ENCODE data around the gene TCERG1. TPM values are rescaled to one million over a fixed set of nuclear protein-coding genes. Genes with fewer than 3 reads are reported as not detected.

The TCERG1 gene
- polyA plus RNA-seq, 1 of the 3 experiments (the other 2 are of a cell fraction): 38.5 TPM

GRCh38 chr5:146541958-146542849, 95.1 kb downstream of the TCERG1 start:
- CTCF ChIA-PET: interaction anchor here (0.6 to 6.6 kb wide), 61 partner anchors 8 to 1037 kb away, joined by 3 to 176 read pairs (median 4); no protein-coding TSS in a partner anchor

GRCh38 chr5:146544232-146544631, 97.1 kb downstream of the TCERG1 start:
- H2AFZ ChIP-seq (ENCODE audit: low read depth): no peak overlapping the region
- H3K9ac ChIP-seq: no peak overlapping the region
- POLR2A ChIA-PET: interaction anchor here (0.6 kb wide), 1 partner anchor 16 kb away, joined by 4 read pairs; no protein-coding TSS in a partner anchor
- H4K20me1 ChIP-seq (ENCODE audit: insufficient read depth): no peaks in the 10 kb centered on the region
- CTCF ChIA-PET: interaction anchor here (2.3 kb wide), 1 partner anchor 11 kb away, joined by 14 read pairs; no protein-coding TSS in a partner anchor
- H3K27ac ChIP-seq (ENCODE audit: low read depth in 2 of 2, low read length in 1 of 2): no peak overlapping the region
- no peaks in the 10 kb centered on the region for H3F3A ChIP-seq (replicated peaks; ENCODE audit: insufficient read depth)
- H3K4me3 ChIP-seq (ENCODE audit: low read depth in 2 of 2, low read length in 1 of 2): no peak overlapping the region
- H3K9me3 ChIP-seq: no peaks in the 10 kb centered on the region
- H3K9me2 ChIP-seq: no peaks in the 10 kb centered on the region
- no peak overlapping the region for H3K4me2 ChIP-seq
- TF ChIP-seq IRF3 (IDR thresholded peaks at IDR 0.05; ENCODE audit: low read depth, low read length) (no peak), USF2 (IDR thresholded peaks at IDR 0.05; ENCODE audit: borderline replicate concordance, low read depth, low read length) (no peak)
- no peak for DNase-seq
- H3K4me1 ChIP-seq (ENCODE audit: control insufficient read depth in 1 of 2, insufficient read depth in 2 of 2, low read depth in 1 of 2, low read length in 1 of 2): peaks cover 0 to 6% of the 10 kb centered on the region in 2 experiments; a peak in 1 of 4 replicates
- H3K36me3 ChIP-seq (replicated peaks in 1 of 2; ENCODE audit: control insufficient read depth in 1 of 2, insufficient read depth in 2 of 2, low read length in 1 of 2): no peaks in the 10 kb centered on the region
- H3K79me2 ChIP-seq (ENCODE audit: insufficient read depth): no peaks in the 10 kb centered on the region
- no peaks in the 10 kb centered on the region for H3K27me3 ChIP-seq (ENCODE audit: insufficient read depth)

More at GRCh38 chr5:146541958-146542849, 95.1 kb downstream of the TCERG1 start:
- no peaks in the 10 kb centered on the region for H3F3A ChIP-seq (replicated peaks; ENCODE audit: insufficient read depth)
- DNase-seq: peak; percentile 74
- no peak overlapping the region for H3K9ac ChIP-seq
- no peaks in the 10 kb centered on the region for H3K36me3 ChIP-seq (replicated peaks in 1 of 2; ENCODE audit: control insufficient read depth in 1 of 2, insufficient read depth in 2 of 2, low read length in 1 of 2)
- H3K79me2 ChIP-seq (ENCODE audit: insufficient read depth): no peaks in the 10 kb centered on the region
- H2AFZ ChIP-seq (ENCODE audit: low read depth): no peak overlapping the region; the same call in 1 of the 2 replicates
- no peaks in the 10 kb centered on the region; a peak in 1 of 4 replicates for H3K4me1 ChIP-seq (ENCODE audit: control insufficient read depth in 1 of 2, insufficient read depth in 2 of 2, low read depth in 1 of 2, low read length in 1 of 2)
- H3K9me3 ChIP-seq: no peaks in the 10 kb centered on the region
- 37% methylated on average over 16 of the region's 16 CpGs for WGBS (ENCODE audit: low lambda C conversion rate)
- no peaks in the 10 kb centered on the region for H3K27me3 ChIP-seq (ENCODE audit: insufficient read depth)
- no peak overlapping the region for H3K27ac ChIP-seq (ENCODE audit: low read depth in 2 of 2, low read length in 1 of 2)
- no peak overlapping the region for H3K4me2 ChIP-seq
- TF ChIP-seq CTCF (IDR thresholded peaks at IDR 0.05): peak; percentile 94
- no peak for TF ChIP-seq IRF3 (IDR thresholded peaks at IDR 0.05; ENCODE audit: low read depth, low read length)
- TF ChIP-seq RAD21 (IDR thresholded peaks at IDR 0.05; ENCODE audit: low read length): peak; percentile 96
- no peak for TF ChIP-seq GABPA (IDR thresholded peaks at IDR 0.05; ENCODE audit: low read depth)
- TF ChIP-seq SMC3 (IDR thresholded peaks at IDR 0.05; ENCODE audit: low read depth, low read length): peak; percentile 96
- TF ChIP-seq, protein P1, sequence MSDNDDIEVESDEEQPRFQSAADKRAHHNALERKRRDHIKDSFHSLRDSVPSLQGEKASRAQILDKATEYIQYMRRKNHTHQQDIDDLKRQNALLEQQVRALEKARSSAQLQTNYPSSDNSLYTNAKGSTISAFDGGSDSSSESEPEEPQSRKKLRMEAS (IDR thresholded peaks at IDR 0.05; ENCODE audit: low read depth): no peak
- H3K4me3 ChIP-seq (ENCODE audit: low read depth in 2 of 2, low read length in 1 of 2): peak overlapping the region in 1 of 2 experiments; percentile 20; a peak in 1 of 4 replicates
- POLR2A ChIA-PET: interaction anchor here (1.1 kb wide), 1 partner anchor 336 kb away, joined by 3 read pairs; the partner anchor contains the start of gene PPP2R2B
- no peaks in the 10 kb centered on the region for H3K9me2 ChIP-seq
- H4K20me1 ChIP-seq (ENCODE audit: insufficient read depth): no peaks in the 10 kb centered on the region

All from SK-N-SH (cell line).